ENCODE data around the gene MMP25.
"Not testable (repeated sequence)": the region's sequence is repeated elsewhere in the genome, so short reads cannot be mapped to it uniquely, and the experiment has no call there.

DNA sequence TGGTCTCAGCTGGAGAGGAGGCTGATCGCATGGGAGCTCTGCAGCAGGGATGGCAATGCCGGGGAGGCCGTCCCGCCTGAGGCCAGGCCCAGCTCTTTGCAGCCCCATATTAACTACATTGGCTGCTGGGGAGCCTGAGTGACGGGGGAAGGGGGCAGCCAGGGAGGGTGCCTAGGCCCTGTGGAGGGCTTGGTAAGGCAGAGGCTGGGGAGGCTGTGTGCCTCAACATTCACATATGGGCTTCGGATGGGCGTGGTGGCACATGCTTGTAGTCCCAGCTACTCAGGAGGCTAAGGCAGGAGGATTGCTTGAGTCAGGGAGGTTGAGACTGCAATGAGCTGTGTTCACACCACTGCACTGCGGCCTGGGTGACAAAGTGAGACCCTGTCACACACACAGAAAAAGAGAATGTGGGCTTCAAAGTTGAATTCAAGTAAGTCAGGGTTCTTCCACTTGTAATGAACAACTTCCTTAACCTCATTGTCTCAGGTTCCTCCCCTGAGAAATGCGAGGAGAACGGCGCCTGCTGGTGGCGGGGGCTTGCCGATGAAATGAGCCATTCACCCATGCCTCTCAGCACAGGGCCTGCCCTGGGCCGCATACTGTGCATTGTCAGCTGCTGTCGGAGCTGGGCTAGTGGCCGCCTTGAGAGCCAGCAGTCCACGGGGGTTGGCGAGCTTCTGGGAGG is 26.4 kb downstream of the MMP25 start:
- TF ChIP-seq, protein P1, sequence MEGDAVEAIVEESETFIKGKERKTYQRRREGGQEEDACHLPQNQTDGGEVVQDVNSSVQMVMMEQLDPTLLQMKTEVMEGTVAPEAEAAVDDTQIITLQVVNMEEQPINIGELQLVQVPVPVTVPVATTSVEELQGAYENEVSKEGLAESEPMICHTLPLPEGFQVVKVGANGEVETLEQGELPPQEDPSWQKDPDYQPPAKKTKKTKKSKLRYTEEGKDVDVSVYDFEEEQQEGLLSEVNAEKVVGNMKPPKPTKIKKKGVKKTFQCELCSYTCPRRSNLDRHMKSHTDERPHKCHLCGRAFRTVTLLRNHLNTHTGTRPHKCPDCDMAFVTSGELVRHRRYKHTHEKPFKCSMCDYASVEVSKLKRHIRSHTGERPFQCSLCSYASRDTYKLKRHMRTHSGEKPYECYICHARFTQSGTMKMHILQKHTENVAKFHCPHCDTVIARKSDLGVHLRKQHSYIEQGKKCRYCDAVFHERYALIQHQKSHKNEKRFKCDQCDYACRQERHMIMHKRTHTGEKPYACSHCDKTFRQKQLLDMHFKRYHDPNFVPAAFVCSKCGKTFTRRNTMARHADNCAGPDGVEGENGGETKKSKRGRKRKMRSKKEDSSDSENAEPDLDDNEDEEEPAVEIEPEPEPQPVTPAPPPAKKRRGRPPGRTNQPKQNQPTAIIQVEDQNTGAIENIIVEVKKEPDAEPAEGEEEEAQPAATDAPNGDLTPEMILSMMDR (IDR thresholded peaks at IDR 0.05): not testable (repeated sequence)
- not testable (repeated sequence) for TF ChIP-seq NR2C2 (CRISPR knock-in tag; IDR thresholded peaks at IDR 0.05); JUN (CRISPR knock-in tag; IDR thresholded peaks at IDR 0.05); IRF2 (CRISPR knock-in tag; IDR thresholded peaks at IDR 0.05; ENCODE audit: borderline replicate concordance, low read depth)
- TF ChIP-seq, protein P2, sequence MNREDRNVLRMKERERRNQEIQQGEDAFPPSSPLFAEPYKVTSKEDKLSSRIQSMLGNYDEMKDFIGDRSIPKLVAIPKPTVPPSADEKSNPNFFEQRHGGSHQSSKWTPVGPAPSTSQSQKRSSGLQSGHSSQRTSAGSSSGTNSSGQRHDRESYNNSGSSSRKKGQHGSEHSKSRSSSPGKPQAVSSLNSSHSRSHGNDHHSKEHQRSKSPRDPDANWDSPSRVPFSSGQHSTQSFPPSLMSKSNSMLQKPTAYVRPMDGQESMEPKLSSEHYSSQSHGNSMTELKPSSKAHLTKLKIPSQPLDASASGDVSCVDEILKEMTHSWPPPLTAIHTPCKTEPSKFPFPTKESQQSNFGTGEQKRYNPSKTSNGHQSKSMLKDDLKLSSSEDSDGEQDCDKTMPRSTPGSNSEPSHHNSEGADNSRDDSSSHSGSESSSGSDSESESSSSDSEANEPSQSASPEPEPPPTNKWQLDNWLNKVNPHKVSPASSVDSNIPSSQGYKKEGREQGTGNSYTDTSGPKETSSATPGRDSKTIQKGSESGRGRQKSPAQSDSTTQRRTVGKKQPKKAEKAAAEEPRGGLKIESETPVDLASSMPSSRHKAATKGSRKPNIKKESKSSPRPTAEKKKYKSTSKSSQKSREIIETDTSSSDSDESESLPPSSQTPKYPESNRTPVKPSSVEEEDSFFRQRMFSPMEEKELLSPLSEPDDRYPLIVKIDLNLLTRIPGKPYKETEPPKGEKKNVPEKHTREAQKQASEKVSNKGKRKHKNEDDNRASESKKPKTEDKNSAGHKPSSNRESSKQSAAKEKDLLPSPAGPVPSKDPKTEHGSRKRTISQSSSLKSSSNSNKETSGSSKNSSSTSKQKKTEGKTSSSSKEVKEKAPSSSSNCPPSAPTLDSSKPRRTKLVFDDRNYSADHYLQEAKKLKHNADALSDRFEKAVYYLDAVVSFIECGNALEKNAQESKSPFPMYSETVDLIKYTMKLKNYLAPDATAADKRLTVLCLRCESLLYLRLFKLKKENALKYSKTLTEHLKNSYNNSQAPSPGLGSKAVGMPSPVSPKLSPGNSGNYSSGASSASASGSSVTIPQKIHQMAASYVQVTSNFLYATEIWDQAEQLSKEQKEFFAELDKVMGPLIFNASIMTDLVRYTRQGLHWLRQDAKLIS (CRISPR knock-in tag; IDR thresholded peaks at IDR 0.05; ENCODE audit: borderline replicate concordance): not testable (repeated sequence)
- TF ChIP-seq, protein P3, sequence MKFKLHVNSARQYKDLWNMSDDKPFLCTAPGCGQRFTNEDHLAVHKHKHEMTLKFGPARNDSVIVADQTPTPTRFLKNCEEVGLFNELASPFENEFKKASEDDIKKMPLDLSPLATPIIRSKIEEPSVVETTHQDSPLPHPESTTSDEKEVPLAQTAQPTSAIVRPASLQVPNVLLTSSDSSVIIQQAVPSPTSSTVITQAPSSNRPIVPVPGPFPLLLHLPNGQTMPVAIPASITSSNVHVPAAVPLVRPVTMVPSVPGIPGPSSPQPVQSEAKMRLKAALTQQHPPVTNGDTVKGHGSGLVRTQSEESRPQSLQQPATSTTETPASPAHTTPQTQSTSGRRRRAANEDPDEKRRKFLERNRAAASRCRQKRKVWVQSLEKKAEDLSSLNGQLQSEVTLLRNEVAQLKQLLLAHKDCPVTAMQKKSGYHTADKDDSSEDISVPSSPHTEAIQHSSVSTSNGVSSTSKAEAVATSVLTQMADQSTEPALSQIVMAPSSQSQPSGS (CRISPR knock-in tag; IDR thresholded peaks at IDR 0.05; ENCODE audit: borderline replicate concordance, low read depth): not testable (repeated sequence)

Measured in WTC11 (cell line).